ENCODE measurements around the gene MUC3A.
"Not testable (repeated sequence)": the region's sequence is repeated elsewhere in the genome, so short reads cannot be mapped to it uniquely, and the experiment has no call there.

Gene MUC3A

DNA sequence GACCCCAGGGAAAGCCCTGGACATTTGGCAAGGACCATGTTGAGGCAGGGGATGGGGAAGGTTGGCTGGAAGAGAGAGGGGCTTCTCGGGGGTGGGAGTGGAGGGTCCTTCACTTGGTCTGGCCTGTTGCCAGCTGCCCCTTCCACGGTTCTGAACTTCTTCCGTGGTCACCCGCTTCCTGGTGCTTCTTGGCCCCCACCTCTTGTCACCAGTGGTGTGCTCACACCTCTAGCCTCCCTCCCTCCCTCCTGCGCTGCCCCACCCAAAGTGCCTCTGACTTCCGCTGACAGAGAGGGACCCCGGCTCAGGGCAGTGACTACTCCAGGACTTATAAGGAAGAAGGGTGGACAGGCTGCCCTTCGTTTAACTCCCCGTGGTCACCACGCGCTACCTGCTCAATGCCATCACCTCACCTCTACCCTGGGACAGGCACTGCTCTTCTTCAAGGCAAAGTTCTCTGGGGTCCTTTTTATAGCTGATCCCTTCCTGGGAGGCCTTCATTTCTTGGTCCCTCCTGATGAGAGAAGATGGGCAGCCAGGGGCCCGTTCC lies 19.8 kb downstream of the MUC3A start, which contains the start of gene MUC12:
Gene MUC12, plus strand, starts transcription at position 500 of the 550 bp plus-strand sequence. CDS start 58 bp downstream, outside the sequence.
- DNase-seq (ENCODE audit: low read depth, low spot score), result no peak

- no peak for DNase-seq (ENCODE audit: low read depth, low spot score)
Measured at GRCh38 chr7:100971111-100972001, 22.0 kb downstream of the MUC3A start.

DNA sequence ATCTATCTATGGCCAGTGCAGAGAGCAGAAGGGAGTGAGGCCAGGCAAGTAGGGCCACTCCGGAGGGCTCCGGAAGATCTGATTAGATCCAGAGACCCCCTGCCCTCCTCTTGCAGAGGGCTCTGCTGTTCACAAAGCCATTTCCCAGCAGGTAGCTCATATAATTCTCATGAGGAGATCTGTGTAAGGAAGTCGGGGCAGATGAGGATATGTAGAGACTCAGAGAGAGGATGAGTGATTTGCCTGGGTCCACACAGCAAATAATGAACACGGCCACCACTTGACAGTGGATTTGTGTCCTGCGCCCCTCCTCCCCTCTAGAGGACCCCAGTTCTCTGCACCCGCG lies 22.6 kb downstream of the MUC3A start:
- no peak for DNase-seq (ENCODE audit: low read depth, low spot score)

DNA sequence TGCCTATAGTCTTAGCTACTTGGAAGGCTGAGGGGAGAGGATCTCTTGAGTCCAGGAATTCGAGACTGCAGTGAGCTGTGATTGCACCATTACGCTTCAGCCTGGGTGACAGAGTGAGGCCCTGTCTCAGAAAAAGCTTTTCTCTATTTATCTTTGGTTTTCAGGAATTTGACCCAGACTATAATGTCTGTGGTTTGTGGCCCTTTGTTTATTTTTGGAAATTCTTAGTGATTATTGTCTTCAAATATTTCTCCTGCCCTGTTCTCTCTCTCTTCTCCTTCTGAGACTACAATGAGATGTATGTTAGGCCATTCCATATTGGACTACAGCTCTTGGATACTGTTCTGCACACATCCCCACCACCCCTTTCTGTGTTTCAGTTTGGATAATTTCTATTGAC lies 24.7 kb downstream of the MUC3A start:
- DNase-seq (ENCODE audit: low read depth, low spot score), result no peak

DNA sequence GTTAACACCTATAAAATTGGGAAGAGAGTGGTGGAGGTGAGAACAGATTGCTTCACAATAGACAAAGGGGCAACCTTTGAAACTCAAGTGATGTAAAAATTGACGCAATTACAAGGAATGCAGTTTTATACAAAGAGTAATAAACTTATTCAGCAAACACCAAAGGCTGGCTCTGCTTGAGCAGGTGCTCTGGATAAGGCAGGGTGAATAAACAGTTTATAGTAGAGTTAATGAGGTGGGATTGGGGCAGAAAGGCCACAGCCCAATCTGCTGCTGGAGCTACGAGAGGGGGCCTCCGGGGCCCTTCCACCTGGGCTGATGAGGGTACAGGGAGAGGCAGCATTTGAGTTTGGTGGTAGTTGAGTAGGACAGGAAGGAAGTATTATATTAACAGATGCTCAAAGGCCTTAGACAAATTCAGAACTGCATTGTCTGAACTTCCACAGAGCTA lies 26.1 kb downstream of the MUC3A start:
- no peak for DNase-seq (ENCODE audit: low read depth, low spot score)

- no peak for DNase-seq (ENCODE audit: low read depth, low spot score)
Measured at GRCh38 chr7:100978300-100978699, 29.0 kb downstream of the MUC3A start.

DNA sequence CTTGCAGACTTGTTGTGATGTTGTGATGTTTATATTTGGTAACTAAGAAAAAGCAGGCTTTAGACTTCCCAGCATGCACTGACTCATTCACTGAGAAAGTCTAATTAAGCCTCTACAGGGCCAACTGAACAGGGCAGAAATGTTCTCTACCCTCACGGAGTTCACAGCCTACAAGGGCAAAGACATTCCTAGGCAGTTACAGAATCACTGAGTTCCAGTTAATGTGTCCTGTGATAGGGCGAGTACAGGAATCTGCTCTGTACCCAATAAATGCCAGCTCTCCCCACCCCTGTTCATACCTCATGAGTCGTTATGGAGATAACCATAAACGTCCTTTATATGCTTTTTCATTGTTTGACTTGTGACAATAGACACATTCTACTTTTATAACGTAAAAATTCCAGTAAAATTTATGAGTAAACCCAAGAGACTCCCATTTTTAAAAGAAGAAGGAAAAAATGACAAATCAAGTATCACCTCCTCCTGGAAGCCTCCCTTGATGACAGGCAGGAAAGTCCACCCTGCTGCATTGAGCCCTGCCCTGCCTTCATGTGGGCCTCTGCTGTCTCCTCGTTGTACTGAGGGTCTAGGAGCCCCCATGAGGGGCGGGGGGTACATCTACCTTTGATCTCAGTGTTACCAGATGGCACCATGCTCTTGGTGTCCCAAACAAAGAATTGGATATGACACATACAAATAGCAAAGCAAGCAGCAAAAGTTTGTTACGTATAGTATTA lies 34.3 kb downstream of the MUC3A start:
- DNase-seq (ENCODE audit: low read depth, low spot score), result no peak

- not testable (repeated sequence) for DNase-seq (ENCODE audit: low read depth, low spot score)
Measured at GRCh38 chr7:100984241-100984918, 35.0 kb downstream of the MUC3A start.

- not testable (repeated sequence) for DNase-seq (ENCODE audit: low read depth, low spot score)
Measured at GRCh38 chr7:100985033-100985797, 35.9 kb downstream of the MUC3A start.

DNA sequence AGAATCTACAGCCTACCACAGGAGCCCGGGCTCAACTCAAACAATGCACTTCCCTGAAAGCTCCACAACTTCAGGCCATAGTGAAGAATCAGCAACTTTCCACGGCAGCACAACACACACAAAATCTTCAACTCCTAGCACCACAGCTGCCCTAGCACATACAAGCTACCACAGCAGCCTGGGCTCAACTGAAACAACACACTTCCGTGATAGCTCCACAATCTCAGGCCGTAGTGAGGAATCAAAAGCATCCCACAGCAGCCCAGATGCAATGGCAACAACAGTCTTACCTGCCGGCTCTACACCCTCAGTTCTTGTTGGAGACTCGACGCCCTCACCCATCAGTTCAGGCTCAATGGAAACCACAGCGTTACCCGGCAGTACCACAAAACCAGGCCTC lies 42.3 kb downstream of the MUC3A start:
- DNase-seq (ENCODE audit: low read depth, low spot score), result no peak

- not testable (repeated sequence) for DNase-seq (ENCODE audit: low read depth, low spot score)
Measured at GRCh38 chr7:100992280-100992679, 42.9 kb downstream of the MUC3A start.

GRCh38 chr7:100994671-100995070 lies 45.3 kb downstream of the MUC3A start:
- not testable (repeated sequence) for DNase-seq (ENCODE audit: low read depth, low spot score)

DNA sequence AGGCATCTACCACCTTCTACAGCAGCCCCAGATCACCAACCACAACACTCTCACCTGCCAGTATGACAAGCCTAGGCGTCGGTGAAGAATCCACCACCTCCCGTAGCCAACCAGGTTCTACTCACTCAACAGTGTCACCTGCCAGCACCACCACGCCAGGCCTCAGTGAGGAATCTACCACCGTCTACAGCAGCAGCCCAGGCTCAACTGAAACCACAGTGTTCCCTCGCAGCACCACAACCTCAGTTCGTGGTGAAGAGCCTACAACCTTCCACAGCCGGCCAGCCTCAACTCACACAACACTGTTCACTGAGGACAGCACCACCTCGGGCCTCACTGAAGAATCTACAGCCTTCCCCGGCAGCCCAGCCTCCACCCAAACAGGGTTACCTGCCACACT lies 49.2 kb downstream of the MUC3A start:
- not testable (repeated sequence) for DNase-seq (ENCODE audit: low read depth, low spot score)

- DNase-seq (ENCODE audit: low read depth, low spot score), result not testable (repeated sequence)
Measured at GRCh38 chr7:100999334-100999733, 50.0 kb downstream of the MUC3A start.

GRCh38 chr7:101000025-101000424 lies 50.7 kb downstream of the MUC3A start:
- not testable (repeated sequence) for DNase-seq (ENCODE audit: low read depth, low spot score)

DNA sequence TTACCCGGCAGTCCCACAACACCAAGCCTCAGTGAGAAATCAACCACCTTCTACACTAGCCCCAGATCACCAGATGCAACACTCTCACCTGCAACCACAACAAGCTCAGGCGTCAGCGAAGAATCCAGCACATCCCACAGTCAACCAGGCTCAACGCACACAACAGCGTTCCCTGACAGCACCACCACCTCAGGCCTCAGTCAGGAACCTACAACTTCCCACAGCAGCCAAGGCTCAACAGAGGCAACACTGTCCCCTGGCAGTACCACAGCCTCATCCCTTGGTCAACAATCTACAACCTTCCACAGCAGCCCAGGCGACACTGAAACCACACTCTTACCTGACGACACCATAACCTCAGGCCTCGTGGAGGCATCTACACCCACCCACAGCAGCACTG lies 53.0 kb downstream of the MUC3A start:
- not testable (repeated sequence) for DNase-seq (ENCODE audit: low read depth, low spot score)

- DNase-seq (ENCODE audit: low read depth, low spot score), result not testable (repeated sequence)
Measured at GRCh38 chr7:101007361-101007760, 58.0 kb downstream of the MUC3A start.

DNA sequence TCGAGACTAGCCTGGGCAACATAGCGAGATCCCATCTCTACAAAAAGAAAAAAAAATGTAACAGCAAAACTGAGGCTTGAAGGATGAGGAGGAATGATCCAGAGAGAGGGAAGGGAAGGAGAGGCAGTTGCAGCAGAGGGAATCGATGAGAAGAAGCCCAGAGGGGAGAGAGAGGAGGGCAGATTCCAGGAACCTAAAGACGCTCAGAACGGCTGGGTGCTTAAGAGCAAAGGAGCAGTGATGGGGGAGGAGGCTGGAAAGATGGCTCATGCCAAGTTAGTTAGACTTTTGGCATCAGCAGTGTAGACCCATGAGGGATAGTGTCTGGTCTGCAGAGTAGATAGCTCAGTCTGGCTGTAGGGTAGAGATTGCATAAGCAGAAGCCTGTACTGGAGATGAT lies 60.3 kb downstream of the MUC3A start:
- no peak for DNase-seq (ENCODE audit: low read depth, low spot score)

GRCh38 chr7:101012931-101013330 lies 63.6 kb downstream of the MUC3A start:
- DNase-seq (ENCODE audit: low read depth, low spot score), result no peak

- DNase-seq (ENCODE audit: low read depth, low spot score), result no peak
Measured at GRCh38 chr7:101015626-101016025, 66.3 kb downstream of the MUC3A start.
